PC-3 (cell line): Measurements from ENCODE around the gene MROH9. TPM values are rescaled to one million over a fixed set of nuclear protein-coding genes. Genes with fewer than 3 reads are reported as not detected.
A peak's percentile ranks its signal among the peaks of the same experiment; 100 is the strongest.

Experiments used
- ATAC-seq: fragments of 200-7000 bp; cut with Tn5 transposase; 2 replicates; pipeline ENCODE4 v1.9.1; 2020; ENCODE audit warnings: mild to moderate bottlenecking, moderate library complexity
- BruUV-seq: library from RNA; stranded (reverse); fragments of 400-500 nt; replicated peaks from 2 replicates; lab custom pipeline; 2021; lab: Mats Ljungman, UMichigan
- CTCF ChIA-PET: fragments of 300-600 bp; sonication (Branson Sonifier 250); formaldehyde crosslinking; loops from one replicate; lab custom pipeline; 2022; ENCODE audit warnings: antibody characterized with exemption; lab: Charles Lee
- POLR2A ChIA-PET: fragments of 300-600 bp; sonication (Branson Sonifier 250); formaldehyde crosslinking; loops from one replicate; lab custom pipeline; 2022; ENCODE audit warnings: antibody characterized with exemption; ENCODE audit not compliant: unreplicated experiment; lab: Charles Lee
- DNase-seq: peaks from one replicate; pipeline ENCODE4 v3.0.0-alpha.2; 2015
- H2AFZ ChIP-seq: fragments of 300-600 bp; sonication (generic); 2 replicates; pipeline ENCODE4 v1.6.0; 2016; ENCODE audit warnings: antibody characterized with exemption, low read length
- H3F3A ChIP-seq: fragments of 300-600 bp; sonication (generic); one replicate; pipeline ENCODE4 v1.6.0; 2017; ENCODE audit warnings: antibody characterized with exemption, low read length, control low read depth, mild to moderate bottlenecking; ENCODE audit not compliant: unreplicated experiment
- H3K27ac ChIP-seq: fragments of 300-600 bp; sonication (generic); 2 replicates; pipeline ENCODE4 v1.5.1; 2016; ENCODE audit warnings: mild to moderate bottlenecking, low read length
- H3K27me3 ChIP-seq: fragments of 300-600 bp; sonication (generic); 2 replicates; pipeline ENCODE4 v1.6.1; 2016; ENCODE audit warnings: low read length, mixed read lengths
- H3K36me3 ChIP-seq: fragments of 300-600 bp; sonication (generic); 2 replicates; pipeline ENCODE4 v1.6.1; 2016; ENCODE audit warnings: low read depth, mixed run types, low read length, mixed read lengths
- H3K4me1 ChIP-seq: fragments of 300-600 bp; sonication (generic); 2 replicates; pipeline ENCODE4 v1.5.1; 2016; ENCODE audit warnings: low read length; ENCODE audit not compliant: insufficient read depth
- H3K4me2 ChIP-seq: fragments of 300-600 bp; sonication (generic); 2 replicates; pipeline ENCODE4 v1.6.0; 2016; ENCODE audit warnings: low read length
- H3K4me3 ChIP-seq: fragments of 300-600 bp; sonication (generic); 2 replicates; pipeline ENCODE4 v1.5.1; 2016; ENCODE audit warnings: mild to moderate bottlenecking, low read length, mixed read lengths
- H3K79me2 ChIP-seq: fragments of 300-600 bp; sonication (generic); 2 replicates; pipeline ENCODE4 v1.6.1; 2017; ENCODE audit warnings: low read length, mixed read lengths
- H3K9ac ChIP-seq: fragments of 300-600 bp; sonication (generic); 2 replicates; pipeline ENCODE4 v1.6.0; 2016; ENCODE audit warnings: mild to moderate bottlenecking, low read length
- H3K9me2 ChIP-seq: fragments of 300-600 bp; sonication (generic); replicated peaks from 2 replicates; pipeline ENCODE4 v1.6.1; 2016; ENCODE audit warnings: mixed run types, low read length, mixed read lengths
- H3K9me3 ChIP-seq: fragments of 300-600 bp; sonication (generic); 2 replicates; pipeline ENCODE4 v1.6.1; 2016; ENCODE audit warnings: low read length, mixed read lengths
- H4K20me1 ChIP-seq: fragments of 300-600 bp; sonication (generic); 2 replicates; pipeline ENCODE4 v1.6.1; 2016; ENCODE audit warnings: low read length, mixed read lengths
- EZH2 ChIP-seq: fragments of 300-600 bp; sonication (generic); IDR thresholded peaks from one replicate; pipeline ENCODE4 v1.6.1; 2017; ENCODE audit warnings: antibody characterized with exemption, mild to moderate bottlenecking, low read length; ENCODE audit not compliant: unreplicated experiment
- EZH2phosphoT487 ChIP-seq: fragments of 300-600 bp; sonication (generic); IDR thresholded peaks from 2 replicates; pipeline ENCODE4 v1.6.1; 2018; ENCODE audit warnings: mild to moderate bottlenecking, antibody characterized with exemption, low read length, borderline replicate concordance
- intact Hi-C: fragments of 100-400 bp; cut with micrococcal nuclease; formaldehyde crosslinking; loops from 2 replicates; pipeline ENCODE4 v1.9.0; 2023
- total RNA-seq: library from RNA; depleted of rRNA; stranded (reverse); fragments of >200 nt; gene quantifications from 2 replicates; pipeline ENCODE4 v1.2.3, GENCODE V29; 2014
- TF ChIP-seq, protein P1 (sequence below): fragments of 300-600 bp; sonication (generic); conservative IDR thresholded peaks from 2 replicates; pipeline ENCODE4 v1.5.1; 2017; ENCODE audit warnings: antibody characterized with exemption, low read depth, mild to moderate bottlenecking, low read length

The MROH9 gene
- total RNA-seq, 1 experiment from 2014 or later = not detected

DNA sequence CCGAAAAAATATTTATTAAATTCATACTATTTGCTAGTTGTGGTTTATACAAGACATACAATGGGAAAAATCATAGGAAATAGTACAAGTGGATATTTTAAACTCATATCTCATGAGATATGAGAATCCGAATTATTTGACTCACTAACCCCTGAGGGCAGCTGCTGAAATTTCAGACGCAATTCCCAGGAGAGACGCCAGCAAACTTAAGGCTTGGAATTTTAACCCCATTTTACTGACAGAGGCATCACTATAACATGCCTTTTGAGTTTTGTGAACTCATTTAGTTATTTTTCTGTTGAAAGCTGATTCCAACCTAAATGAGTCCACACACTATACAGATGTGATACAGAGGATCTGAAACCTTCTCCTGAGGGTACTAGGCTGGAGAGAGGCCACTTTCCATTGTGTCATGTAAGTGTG is 5.9 kb upstream of the MROH9 start:
- Histone ChIP-seq H3K27ac (no peak overlapping the region), H3K9ac (no peak overlapping the region), H3K79me2 (no peaks in the 10 kb centered on the region), H4K20me1 (no peaks in the 10 kb centered on the region), H3F3A (no peaks in the 10 kb centered on the region), H3K9me2 (no peaks in the 10 kb centered on the region), H3K4me1 (no peaks in the 10 kb centered on the region), H3K4me2 (no peak overlapping the region), H3K9me3 (no peaks in the 10 kb centered on the region), H2AFZ (no peak overlapping the region), H3K36me3 (no peaks in the 10 kb centered on the region), H3K27me3 (peaks cover 36% of the 10 kb centered on the region), H3K4me3 (no peak overlapping the region)
- no peak for DNase-seq
- TF ChIP-seq EZH2phosphoT487 (no peak), EZH2 (no peak)
- TF ChIP-seq, protein P1, sequence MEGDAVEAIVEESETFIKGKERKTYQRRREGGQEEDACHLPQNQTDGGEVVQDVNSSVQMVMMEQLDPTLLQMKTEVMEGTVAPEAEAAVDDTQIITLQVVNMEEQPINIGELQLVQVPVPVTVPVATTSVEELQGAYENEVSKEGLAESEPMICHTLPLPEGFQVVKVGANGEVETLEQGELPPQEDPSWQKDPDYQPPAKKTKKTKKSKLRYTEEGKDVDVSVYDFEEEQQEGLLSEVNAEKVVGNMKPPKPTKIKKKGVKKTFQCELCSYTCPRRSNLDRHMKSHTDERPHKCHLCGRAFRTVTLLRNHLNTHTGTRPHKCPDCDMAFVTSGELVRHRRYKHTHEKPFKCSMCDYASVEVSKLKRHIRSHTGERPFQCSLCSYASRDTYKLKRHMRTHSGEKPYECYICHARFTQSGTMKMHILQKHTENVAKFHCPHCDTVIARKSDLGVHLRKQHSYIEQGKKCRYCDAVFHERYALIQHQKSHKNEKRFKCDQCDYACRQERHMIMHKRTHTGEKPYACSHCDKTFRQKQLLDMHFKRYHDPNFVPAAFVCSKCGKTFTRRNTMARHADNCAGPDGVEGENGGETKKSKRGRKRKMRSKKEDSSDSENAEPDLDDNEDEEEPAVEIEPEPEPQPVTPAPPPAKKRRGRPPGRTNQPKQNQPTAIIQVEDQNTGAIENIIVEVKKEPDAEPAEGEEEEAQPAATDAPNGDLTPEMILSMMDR = no peak
- intact Hi-C loops = loop anchor here (1.0 to 5.0 kb wide), 2 partner anchors 242 to 1000 kb away; no protein-coding TSS in a partner anchor
- ATAC-seq = peak; percentile 16; the same call in 1 of the 2 replicates
- CTCF ChIA-PET = interaction anchor here (0.8 to 1.3 kb wide), 3 partner anchors 14 to 44 kb away, joined by 3 to 6 read pairs (median 3); no protein-coding TSS in a partner anchor
- POLR2A ChIA-PET = no interaction called here
- BruUV-seq = no TSS peak

DNA sequence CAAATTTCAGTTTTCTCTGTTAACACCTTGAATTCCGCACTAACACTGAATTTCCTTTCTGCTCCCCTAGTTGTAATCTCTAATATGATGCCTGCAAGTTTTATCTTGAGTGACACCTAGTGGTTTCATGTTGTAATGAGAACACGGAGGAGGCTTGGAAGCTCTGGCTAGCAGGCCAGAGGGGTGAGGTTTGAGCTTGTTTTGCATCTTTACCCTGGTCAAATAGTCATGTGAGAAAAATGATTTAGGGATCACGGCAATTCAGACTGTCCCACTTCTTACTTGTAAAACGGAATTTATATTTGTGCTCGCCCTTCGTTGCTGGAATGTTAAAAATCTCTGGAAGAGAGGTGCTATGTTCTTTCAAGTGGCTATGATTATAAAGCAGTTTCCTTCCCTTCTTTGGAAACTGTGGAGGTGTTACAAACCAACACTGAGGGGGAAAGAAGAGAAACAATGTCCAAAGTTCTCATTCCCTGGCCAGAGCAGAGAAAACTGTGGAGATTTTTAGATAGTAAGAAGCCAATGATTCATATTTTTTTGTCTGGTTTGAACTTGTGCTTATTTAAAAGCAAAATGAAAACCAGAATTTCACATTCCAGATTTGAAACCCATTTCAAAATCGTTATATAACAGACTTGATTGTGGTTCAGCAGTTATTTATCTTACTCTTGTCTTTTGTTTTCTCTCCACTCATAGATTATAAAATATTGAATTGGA is 5.3 kb upstream of the MROH9 start:
- Histone ChIP-seq H3K36me3 (no peaks in the 10 kb centered on the region), H3K9me3 (no peaks in the 10 kb centered on the region), H2AFZ (no peak overlapping the region), H3K4me2 (no peak overlapping the region), H3K79me2 (no peaks in the 10 kb centered on the region), H3K27ac (no peak overlapping the region), H3K9me2 (no peaks in the 10 kb centered on the region), H3K4me3 (no peak overlapping the region), H3K9ac (no peak overlapping the region), H3K27me3 (peaks cover 37% of the 10 kb centered on the region), H4K20me1 (no peaks in the 10 kb centered on the region), H3F3A (no peaks in the 10 kb centered on the region), H3K4me1 (no peaks in the 10 kb centered on the region)
- TF ChIP-seq, protein P1 = peak; percentile 97
- no peak for TF ChIP-seq EZH2
- ChIA-PET POLR2A (no interaction called here), CTCF (interaction anchor here (0.8 to 1.3 kb wide), 3 partner anchors 13 to 44 kb away, joined by 3 to 6 read pairs (median 3); no protein-coding TSS in a partner anchor)
- ATAC-seq (peak; percentile 98), DNase-seq (peak; percentile 84)
- intact Hi-C loops = loop anchor here (1.0 to 5.0 kb wide), 2 partner anchors 243 to 1001 kb away; no protein-coding TSS in a partner anchor
- no TSS peak for BruUV-seq

DNA sequence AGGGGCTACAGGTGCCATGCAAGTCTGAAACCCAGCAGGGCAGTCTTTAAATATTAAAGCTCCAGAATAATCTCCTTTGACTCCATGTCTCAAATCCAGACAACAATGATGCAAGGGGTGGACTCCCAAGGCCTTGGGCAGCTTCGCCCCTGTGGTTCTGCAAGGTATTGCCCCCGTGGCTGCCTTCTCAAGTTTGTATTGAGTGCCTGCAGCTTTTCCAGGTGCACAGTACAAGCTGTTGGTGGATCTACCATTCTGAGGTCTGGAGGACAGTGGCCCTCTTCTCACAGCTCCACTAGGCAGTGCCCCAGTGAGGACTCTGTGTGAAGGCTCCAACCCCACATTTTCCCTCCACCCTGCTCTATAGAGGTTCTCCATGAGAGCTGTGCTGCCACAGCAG is 3.7 kb upstream of the MROH9 start:
- Histone ChIP-seq H3K9me2 (no peaks in the 10 kb centered on the region), H3F3A (no peaks in the 10 kb centered on the region), H3K9ac (no peak overlapping the region), H3K36me3 (no peaks in the 10 kb centered on the region), H3K79me2 (no peaks in the 10 kb centered on the region), H3K27ac (no peak overlapping the region), H4K20me1 (no peaks in the 10 kb centered on the region), H3K9me3 (no peaks in the 10 kb centered on the region), H3K4me2 (no peak overlapping the region), H3K4me3 (no peak overlapping the region), H3K4me1 (no peaks in the 10 kb centered on the region), H3K27me3 (peaks cover 42% of the 10 kb centered on the region), H2AFZ (no peak overlapping the region)
- ATAC-seq (no peak), DNase-seq (no peak)
- ChIA-PET POLR2A (no interaction called here), CTCF (no interaction called here)
- TF ChIP-seq EZH2 = no peak
- no peak for TF ChIP-seq EZH2phosphoT487
- TF ChIP-seq, protein P1 = no peak
- BruUV-seq = no TSS peak
- intact Hi-C loops = no loop called here
